Osteocyte (in vitro differentiated cells): Measurements from ENCODE around the gene WDR27. TPM values are rescaled to one million over a fixed set of nuclear protein-coding genes. Genes with fewer than 3 reads are reported as not detected.

ENCODE experiments used
- DNase-seq: peaks from one replicate; pipeline ENCODE4 v3.0.0; 2021; ENCODE audit warnings: mixed read lengths; ENCODE audit not compliant: unreplicated experiment; ENCODE audit errors: extremely low spot score
- H3K27ac Mint-ChIP-seq: one replicate; pipeline ENCODE4 v1.8.0; 2021; ENCODE audit warnings: mild to moderate bottlenecking, mixed read lengths; ENCODE audit not compliant: unreplicated experiment
- H3K27me3 Mint-ChIP-seq: one replicate; pipeline ENCODE4 v1.8.0; 2021; ENCODE audit warnings: mixed read lengths; ENCODE audit not compliant: unreplicated experiment
- H3K36me3 Mint-ChIP-seq: one replicate; pipeline ENCODE4 v1.8.0; 2021; ENCODE audit warnings: mixed read lengths; ENCODE audit not compliant: unreplicated experiment
- H3K4me1 Mint-ChIP-seq: one replicate; pipeline ENCODE4 v1.8.0; 2021; ENCODE audit warnings: mixed read lengths; ENCODE audit not compliant: unreplicated experiment
- H3K4me3 Mint-ChIP-seq: one replicate; pipeline ENCODE4 v1.8.0; 2021; ENCODE audit warnings: mild to moderate bottlenecking, moderate library complexity, mixed read lengths; ENCODE audit not compliant: unreplicated experiment
- H3K9me3 Mint-ChIP-seq: one replicate; pipeline ENCODE4 v1.8.0; 2021; ENCODE audit warnings: mixed read lengths; ENCODE audit not compliant: unreplicated experiment
- total RNA-seq: library from RNA; stranded (reverse); gene quantifications from 2 replicates; pipeline ENCODE4 v1.2.1, GENCODE V29; 2021
- TF ChIP-seq, protein P1 (sequence below): fragments of 200-600 bp; sonication (generic); IDR thresholded peaks from 2 replicates; pipeline ENCODE4 v1.5.0; 2021; ENCODE audit warnings: antibody characterized with exemption, mild to moderate bottlenecking, moderate library complexity

WDR27 gene
- total RNA-seq, 1 donor from 2014 or later: 37.4 TPM

DNA sequence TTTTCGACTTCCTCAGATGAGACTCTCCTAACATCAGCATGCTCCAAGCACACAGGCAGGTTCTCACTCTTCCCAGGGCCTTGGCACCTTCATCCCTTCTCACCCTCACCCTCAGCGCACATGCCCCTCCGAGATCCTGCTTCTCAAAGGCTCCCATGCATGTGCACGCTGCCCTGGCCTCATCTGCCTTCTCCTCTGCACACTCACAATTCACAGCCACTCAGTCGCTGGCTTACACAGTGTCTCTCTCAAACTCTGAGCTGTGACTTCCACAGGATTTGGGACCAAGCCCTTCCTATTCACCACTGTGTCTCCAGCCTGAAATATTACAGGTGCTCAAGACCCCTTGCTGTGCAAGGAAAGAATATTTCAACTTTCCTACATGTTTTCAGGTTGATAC lies 30.3 kb downstream of the WDR27 start:
- Mint-ChIP-seq H3K4me1 (peaks cover 3% of the 10 kb centered on the region), H3K27ac (no peak overlapping the region), H3K36me3 (peaks cover 37% of the 10 kb centered on the region), H3K4me3 (no peak overlapping the region), H3K27me3 (no peaks in the 10 kb centered on the region), H3K9me3 (peaks cover 8% of the 10 kb centered on the region)
- TF ChIP-seq, protein P1, sequence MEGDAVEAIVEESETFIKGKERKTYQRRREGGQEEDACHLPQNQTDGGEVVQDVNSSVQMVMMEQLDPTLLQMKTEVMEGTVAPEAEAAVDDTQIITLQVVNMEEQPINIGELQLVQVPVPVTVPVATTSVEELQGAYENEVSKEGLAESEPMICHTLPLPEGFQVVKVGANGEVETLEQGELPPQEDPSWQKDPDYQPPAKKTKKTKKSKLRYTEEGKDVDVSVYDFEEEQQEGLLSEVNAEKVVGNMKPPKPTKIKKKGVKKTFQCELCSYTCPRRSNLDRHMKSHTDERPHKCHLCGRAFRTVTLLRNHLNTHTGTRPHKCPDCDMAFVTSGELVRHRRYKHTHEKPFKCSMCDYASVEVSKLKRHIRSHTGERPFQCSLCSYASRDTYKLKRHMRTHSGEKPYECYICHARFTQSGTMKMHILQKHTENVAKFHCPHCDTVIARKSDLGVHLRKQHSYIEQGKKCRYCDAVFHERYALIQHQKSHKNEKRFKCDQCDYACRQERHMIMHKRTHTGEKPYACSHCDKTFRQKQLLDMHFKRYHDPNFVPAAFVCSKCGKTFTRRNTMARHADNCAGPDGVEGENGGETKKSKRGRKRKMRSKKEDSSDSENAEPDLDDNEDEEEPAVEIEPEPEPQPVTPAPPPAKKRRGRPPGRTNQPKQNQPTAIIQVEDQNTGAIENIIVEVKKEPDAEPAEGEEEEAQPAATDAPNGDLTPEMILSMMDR: no peak
- DNase-seq: no peak

DNA sequence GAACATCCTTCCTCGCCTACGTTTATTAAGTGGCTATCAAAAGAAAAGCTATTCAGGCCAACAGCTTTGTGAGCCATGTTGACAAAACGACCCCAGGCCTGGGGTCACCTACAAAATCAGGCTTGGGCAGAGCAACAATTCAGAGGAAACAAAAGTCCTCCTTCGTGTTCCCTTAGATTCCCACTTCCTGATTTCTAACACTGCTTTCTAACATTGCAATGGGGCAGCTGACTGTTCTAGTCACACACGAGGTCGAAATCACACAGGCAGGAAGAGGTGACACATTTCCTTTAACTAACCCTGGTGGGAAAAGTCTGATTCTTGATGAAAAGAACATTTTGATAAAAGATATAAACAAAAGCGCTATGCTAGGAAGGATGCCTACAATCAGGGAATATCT lies 31.9 kb downstream of the WDR27 start:
- no peak for DNase-seq
- no peaks in the 10 kb centered on the region for H3K27me3 Mint-ChIP-seq
- peaks cover 3% of the 10 kb centered on the region for H3K4me1 Mint-ChIP-seq
- TF ChIP-seq, protein P1: no peak
- peaks cover 8% of the 10 kb centered on the region for H3K9me3 Mint-ChIP-seq
- H3K4me3 Mint-ChIP-seq: no peak overlapping the region
- peaks cover 32% of the 10 kb centered on the region for H3K36me3 Mint-ChIP-seq
- no peak overlapping the region for H3K27ac Mint-ChIP-seq

DNA sequence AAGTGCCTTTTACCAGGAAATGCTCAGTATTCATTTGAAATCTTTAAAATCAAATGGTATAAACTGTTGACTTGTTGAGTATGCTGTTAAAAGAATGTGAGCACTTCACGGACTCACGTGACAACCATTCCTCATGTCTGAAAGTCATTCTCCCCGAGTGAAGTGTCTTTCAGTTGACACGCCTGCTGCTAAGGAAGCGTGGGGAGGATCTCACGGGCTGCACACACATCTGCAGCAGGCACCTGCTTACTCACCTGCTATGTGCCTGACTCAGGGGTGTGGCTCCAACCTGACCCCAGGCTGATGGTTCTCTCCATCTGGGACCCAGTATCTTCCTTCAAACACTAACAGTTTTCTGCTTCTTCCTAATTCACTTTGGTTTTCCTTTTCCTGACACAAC lies 32.7 kb downstream of the WDR27 start:
- DNase-seq: no peak
- H3K4me1 Mint-ChIP-seq: peaks cover 3% of the 10 kb centered on the region
- no peak overlapping the region for H3K4me3 Mint-ChIP-seq
- peaks cover 5% of the 10 kb centered on the region for H3K9me3 Mint-ChIP-seq
- TF ChIP-seq, protein P1: no peak
- H3K36me3 Mint-ChIP-seq: peaks cover 31% of the 10 kb centered on the region
- H3K27ac Mint-ChIP-seq: no peak overlapping the region
- no peaks in the 10 kb centered on the region for H3K27me3 Mint-ChIP-seq

DNA sequence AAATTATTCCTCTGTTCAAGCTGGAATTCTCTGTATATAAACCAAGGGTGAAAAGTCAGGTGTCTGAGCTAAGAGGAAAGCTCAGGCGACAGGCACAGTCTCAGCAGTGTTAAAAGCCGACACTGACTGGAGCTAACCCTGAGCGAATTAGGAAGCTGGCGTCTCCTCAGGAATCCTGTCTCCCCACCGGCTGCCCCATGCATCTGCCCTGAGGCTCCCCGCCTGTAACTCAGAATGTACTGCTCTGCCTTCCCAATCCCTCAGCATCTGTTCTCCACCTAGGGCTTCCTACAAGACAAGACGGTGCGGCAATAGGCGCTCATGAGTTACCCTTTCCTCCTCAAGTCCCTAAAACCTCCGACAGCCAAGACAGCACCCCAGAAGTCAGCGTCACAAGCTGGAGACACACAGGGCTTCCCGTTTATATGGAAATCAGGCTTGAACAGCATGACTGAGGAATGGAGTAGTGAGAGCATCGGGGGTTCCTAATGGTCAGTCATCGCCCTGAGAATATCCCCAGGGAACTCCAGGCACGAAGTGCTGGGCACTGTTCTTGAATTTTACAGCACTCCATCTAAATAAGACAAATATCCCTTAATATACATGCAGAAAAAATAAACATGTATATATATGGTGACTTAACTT lies 33.5 kb downstream of the WDR27 start:
- DNase-seq: no peak
- H3K27me3 Mint-ChIP-seq: no peaks in the 10 kb centered on the region
- H3K4me1 Mint-ChIP-seq: peaks cover 3% of the 10 kb centered on the region
- H3K9me3 Mint-ChIP-seq: no peaks in the 10 kb centered on the region
- TF ChIP-seq, protein P1: no peak
- H3K27ac Mint-ChIP-seq: no peak overlapping the region
- H3K36me3 Mint-ChIP-seq: peaks cover 30% of the 10 kb centered on the region
- H3K4me3 Mint-ChIP-seq: no peak overlapping the region

DNA sequence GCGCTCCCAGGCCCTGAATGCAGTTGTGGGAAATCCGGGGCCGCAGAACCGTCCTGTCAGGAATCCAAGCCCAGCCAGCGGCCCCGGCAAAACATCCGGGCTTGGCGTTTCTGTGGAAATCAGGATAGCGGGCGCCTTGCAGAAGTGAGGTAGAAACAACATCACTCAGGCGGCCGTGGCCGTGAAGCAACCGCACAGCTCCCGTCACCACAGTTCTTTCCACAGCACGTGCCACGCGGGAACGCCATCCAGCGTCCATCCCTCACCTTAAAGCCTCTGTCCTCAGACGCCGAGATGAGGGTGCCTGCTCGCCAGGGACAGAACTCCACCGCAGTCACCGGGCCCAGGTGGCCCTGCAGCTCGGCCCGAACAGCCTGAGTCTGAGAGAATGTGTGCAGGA lies 34.1 kb downstream of the WDR27 start:
- Mint-ChIP-seq H3K36me3 (peaks cover 33% of the 10 kb centered on the region), H3K27ac (no peak overlapping the region), H3K9me3 (no peaks in the 10 kb centered on the region), H3K4me1 (peaks cover 3% of the 10 kb centered on the region), H3K27me3 (no peaks in the 10 kb centered on the region), H3K4me3 (no peak overlapping the region)
- TF ChIP-seq, protein P1: no peak
- DNase-seq: no peak
